DLD1 (cell line): Measurements from ENCODE around the gene RNASE13.

Experiments
- in situ Hi-C: cut with HindIII; loops from 2 replicates; pipeline ENCODE4 v1.10.0; 2017; ENCODE audit warnings: low sequenced_read_pairs

The RNASE13 gene

GRCh38 chr14:21066882-21067502, 32.4 kb upstream of the RNASE13 start:
- in situ Hi-C loops: no loop called here

GRCh38 chr14:21063479-21063878, 28.9 kb upstream of the RNASE13 start:
- in situ Hi-C loops: no loop called here

- in situ Hi-C loops: no loop called here
Observed at GRCh38 chr14:21061347-21061668, 26.7 kb upstream of the RNASE13 start.

- in situ Hi-C loops: no loop called here
Observed at GRCh38 chr14:21060614-21061346, 26.2 kb upstream of the RNASE13 start.

- in situ Hi-C loops: no loop called here
Observed at GRCh38 chr14:21059842-21060613, 25.4 kb upstream of the RNASE13 start.

- in situ Hi-C loops: no loop called here
Observed at GRCh38 chr14:21058903-21059302, 24.3 kb upstream of the RNASE13 start.

- in situ Hi-C loops: no loop called here
Observed at GRCh38 chr14:21057803-21058675, 23.4 kb upstream of the RNASE13 start, which contains the start of gene RNASE8. RNASE8 (plus strand) TSS chr14:21057822; CDS start chr14:21057893, 71 bp downstream.

GRCh38 chr14:21056520-21057163, 22.0 kb upstream of the RNASE13 start:
- in situ Hi-C loops: no loop called here

GRCh38 chr14:21055432-21056117, 21.0 kb upstream of the RNASE13 start:
- in situ Hi-C loops: no loop called here

- in situ Hi-C loops: no loop called here
Observed at GRCh38 chr14:21054768-21055145, 20.1 kb upstream of the RNASE13 start.

GRCh38 chr14:21054123-21054767, 19.6 kb upstream of the RNASE13 start:
- in situ Hi-C loops: no loop called here

- in situ Hi-C loops: no loop called here
Observed at GRCh38 chr14:21053184-21054122, 18.8 kb upstream of the RNASE13 start.

GRCh38 chr14:21050597-21050996, 16.0 kb upstream of the RNASE13 start:
- in situ Hi-C loops: no loop called here

- in situ Hi-C loops: no loop called here
Observed at GRCh38 chr14:21049271-21049673, 14.7 kb upstream of the RNASE13 start.

- in situ Hi-C loops: no loop called here
Observed at GRCh38 chr14:21048638-21049037, 14.0 kb upstream of the RNASE13 start.

GRCh38 chr14:21047378-21047781, 12.8 kb upstream of the RNASE13 start:
- in situ Hi-C loops: no loop called here

- in situ Hi-C loops: no loop called here
Observed at GRCh38 chr14:21043974-21044618, 9.5 kb upstream of the RNASE13 start.
